GM06990 (cell line): Measurements from ENCODE around the gene SULT1C2.

Experiments used
- DNase-seq: peaks from one replicate; pipeline ENCODE4 v3.0.0-alpha.2; 2011; ENCODE audit not compliant: insufficient read length; ENCODE audit errors: extremely low read depth
- H3K27me3 ChIP-seq: replicated peaks from 2 replicates; pipeline ENCODE4 v1.6.0; 2011; ENCODE audit warnings: low read length; ENCODE audit not compliant: control insufficient read depth, insufficient read depth
- H3K36me3 ChIP-seq: 2 replicates; pipeline ENCODE4 v1.5.1; 2011; ENCODE audit warnings: low read length; ENCODE audit not compliant: control insufficient read depth, insufficient read depth
- H3K4me3 ChIP-seq: replicated peaks from 2 replicates; pipeline ENCODE4 v1.5.1; 2011; ENCODE audit warnings: low read depth, mild to moderate bottlenecking, control low read depth, low read length
- TF ChIP-seq, protein P1 (sequence below): IDR thresholded peaks from 2 replicates; pipeline ENCODE4 v1.5.1; 2011; ENCODE audit warnings: low read length, control low read depth, mild to moderate bottlenecking, inconsistent platforms; ENCODE audit not compliant: insufficient read depth, poor library complexity, severe bottlenecking

SULT1C2 gene

DNA sequence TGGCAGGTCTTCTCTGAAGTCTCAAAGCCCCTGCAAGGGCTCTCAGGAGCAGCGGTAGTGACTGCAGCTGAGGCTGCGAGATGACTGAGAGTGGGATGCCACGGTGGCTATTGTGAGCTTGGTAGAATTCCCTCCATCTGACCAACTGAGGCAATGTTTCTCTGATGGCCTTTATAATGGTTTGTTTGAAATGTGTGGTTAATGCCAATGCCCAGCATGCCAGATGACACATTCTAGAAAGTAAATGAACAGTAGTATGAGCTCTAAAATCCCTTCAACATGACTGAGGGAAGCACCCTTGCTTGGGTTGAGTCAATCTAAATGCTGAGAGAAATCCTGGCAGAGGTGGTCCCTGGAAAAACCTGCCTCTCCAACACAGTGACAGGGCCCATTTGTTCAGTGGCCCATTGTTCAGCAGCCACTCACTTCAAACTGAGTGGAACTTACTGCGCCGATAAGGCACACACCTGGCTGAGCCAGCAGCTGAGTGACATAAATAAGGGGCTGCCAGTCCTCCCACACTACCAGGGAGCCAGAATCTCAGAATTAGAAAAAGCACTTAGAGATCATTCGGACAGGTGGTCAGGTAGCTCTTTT is 31.7 kb downstream of the SULT1C2 start:
- Histone ChIP-seq H3K4me3 (no peak overlapping the region), H3K36me3 (no peaks in the 10 kb centered on the region), H3K27me3 (no peaks in the 10 kb centered on the region)
- TF ChIP-seq, protein P1, sequence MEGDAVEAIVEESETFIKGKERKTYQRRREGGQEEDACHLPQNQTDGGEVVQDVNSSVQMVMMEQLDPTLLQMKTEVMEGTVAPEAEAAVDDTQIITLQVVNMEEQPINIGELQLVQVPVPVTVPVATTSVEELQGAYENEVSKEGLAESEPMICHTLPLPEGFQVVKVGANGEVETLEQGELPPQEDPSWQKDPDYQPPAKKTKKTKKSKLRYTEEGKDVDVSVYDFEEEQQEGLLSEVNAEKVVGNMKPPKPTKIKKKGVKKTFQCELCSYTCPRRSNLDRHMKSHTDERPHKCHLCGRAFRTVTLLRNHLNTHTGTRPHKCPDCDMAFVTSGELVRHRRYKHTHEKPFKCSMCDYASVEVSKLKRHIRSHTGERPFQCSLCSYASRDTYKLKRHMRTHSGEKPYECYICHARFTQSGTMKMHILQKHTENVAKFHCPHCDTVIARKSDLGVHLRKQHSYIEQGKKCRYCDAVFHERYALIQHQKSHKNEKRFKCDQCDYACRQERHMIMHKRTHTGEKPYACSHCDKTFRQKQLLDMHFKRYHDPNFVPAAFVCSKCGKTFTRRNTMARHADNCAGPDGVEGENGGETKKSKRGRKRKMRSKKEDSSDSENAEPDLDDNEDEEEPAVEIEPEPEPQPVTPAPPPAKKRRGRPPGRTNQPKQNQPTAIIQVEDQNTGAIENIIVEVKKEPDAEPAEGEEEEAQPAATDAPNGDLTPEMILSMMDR = no peak
- DNase-seq = no peak

DNA sequence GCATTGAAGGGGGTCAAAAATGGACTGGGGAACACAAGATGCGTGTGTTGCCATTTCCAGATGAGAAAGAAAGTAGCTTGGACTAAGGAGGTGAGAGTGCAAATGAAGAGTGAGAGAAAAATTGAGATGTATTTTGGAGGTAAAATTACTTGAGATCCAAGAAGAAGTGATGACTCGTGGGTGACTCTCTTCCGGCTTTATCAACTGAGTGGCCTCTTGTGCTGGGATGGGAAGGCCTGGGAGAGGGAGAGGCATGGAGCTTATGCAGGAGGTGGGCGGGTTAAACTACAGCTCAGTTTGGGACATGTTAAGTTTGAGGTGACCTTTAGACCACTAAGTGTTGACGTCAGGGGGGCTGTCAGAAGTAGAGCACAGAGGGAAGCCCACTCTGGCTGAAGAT is 34.9 kb downstream of the SULT1C2 start:
- TF ChIP-seq, protein P1 = no peak
- H3K4me3 ChIP-seq = no peak overlapping the region
- H3K27me3 ChIP-seq = no peaks in the 10 kb centered on the region
- H3K36me3 ChIP-seq = no peaks in the 10 kb centered on the region
- DNase-seq = no peak

DNA sequence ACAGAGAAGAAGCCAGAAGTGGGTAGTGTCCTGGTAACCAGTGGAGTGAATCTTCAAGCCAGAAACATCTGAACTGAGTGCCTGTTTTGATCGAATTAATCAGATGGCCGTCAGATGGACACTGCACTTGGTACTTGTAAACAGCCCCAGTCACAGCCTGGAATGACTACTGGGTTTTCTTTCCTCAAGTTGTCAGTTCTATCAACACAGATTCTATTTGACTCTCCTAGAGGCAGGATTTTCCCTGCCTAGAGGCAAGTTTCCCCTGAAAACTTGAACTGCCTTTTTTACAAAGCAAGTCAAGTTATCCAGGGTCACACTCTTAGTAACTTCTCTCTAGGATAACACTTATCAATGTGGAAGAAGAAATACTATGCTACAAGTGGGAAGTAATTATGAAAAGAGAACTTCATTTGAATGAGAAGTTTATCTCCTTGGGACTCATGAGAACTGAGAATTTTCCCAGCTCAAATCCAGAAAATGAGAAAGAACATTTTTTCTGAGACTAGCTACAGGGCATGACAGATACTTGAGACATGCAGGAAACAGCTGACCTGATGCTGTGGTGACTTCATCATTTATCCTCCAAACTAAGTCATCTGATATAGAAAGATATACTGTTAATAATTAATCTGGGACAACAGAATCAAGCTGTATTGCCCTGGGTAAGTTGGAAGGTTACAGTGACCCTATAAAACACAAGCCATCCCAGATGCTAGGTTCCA is 36.0 kb downstream of the SULT1C2 start:
- TF ChIP-seq, protein P1 = no peak
- H3K27me3 ChIP-seq = no peaks in the 10 kb centered on the region
- no peak overlapping the region for H3K4me3 ChIP-seq
- DNase-seq = no peak
- H3K36me3 ChIP-seq = no peaks in the 10 kb centered on the region

DNA sequence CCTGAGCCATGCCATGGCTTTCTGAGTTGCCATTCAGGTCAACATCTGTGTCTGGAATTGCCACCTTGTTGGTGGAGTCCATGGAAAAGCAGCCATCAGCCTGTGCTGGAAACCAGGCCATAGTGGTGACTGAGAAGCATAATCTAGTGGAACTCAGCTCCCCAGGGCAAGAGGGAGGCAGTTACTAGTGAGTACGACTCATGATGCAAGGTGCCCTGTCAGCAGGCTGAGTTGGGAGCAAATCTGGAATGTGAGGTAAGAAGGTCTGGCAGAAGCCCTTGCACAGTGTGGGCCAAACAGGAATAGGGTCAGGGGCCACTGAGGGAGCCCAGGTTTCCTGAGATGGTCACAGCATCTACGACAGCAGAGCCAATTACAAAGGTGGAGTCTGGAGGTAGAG is 37.1 kb downstream of the SULT1C2 start:
- Histone ChIP-seq H3K4me3 (no peak overlapping the region), H3K36me3 (no peaks in the 10 kb centered on the region), H3K27me3 (no peaks in the 10 kb centered on the region)
- DNase-seq = no peak
- TF ChIP-seq, protein P1 = no peak

DNA sequence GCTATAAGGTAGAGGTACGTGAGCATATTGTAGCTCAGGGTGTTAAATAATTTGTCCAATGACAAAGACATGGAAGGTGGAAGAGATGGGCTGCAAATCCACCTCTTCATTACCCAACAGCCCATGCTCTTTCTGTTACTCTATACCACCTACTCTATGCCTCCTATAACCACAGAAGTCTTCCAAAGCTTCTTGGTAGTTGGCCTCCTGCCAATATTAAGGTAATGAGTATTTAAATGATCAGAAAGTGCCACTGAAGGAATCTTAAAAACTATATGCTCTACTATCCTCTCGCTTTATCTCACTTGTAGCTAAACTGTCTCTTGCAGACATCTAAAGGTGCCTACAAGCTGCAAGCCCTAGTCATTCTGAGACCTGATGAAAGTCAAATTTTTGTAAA is 41.1 kb downstream of the SULT1C2 start:
- no peak overlapping the region for H3K4me3 ChIP-seq
- DNase-seq = no peak
- no peaks in the 10 kb centered on the region for H3K27me3 ChIP-seq
- TF ChIP-seq, protein P1 = no peak
- H3K36me3 ChIP-seq = no peaks in the 10 kb centered on the region

DNA sequence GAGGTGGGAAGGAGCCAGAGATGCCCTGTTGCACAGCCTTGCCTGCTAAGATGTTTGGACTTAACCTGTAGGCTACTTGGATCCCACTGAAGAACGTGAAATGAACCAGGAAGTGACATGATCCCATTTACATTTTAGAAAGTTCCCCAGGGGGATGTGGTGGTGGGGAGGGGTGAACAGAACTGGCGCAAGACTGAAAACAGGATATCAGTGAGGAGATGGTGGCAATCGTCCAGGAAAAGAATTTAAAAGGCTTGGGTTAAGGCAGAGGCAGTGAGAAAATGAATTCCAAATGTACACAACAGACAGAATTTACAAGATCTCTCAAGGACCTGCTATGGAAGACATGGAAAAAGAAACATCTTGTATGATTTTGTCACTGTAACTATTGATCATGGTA is 42.3 kb downstream of the SULT1C2 start:
- DNase-seq = no peak
- Histone ChIP-seq H3K27me3 (no peaks in the 10 kb centered on the region), H3K36me3 (no peaks in the 10 kb centered on the region), H3K4me3 (no peak overlapping the region)
- TF ChIP-seq, protein P1 = no peak
